Muscle of leg (tissue), 11 donors: Measurements from ENCODE around the gene PHF20. TPM values are rescaled to one million over a fixed set of nuclear protein-coding genes. Genes with fewer than 3 reads are reported as not detected.
"Not testable (repeated sequence)": the region's sequence is repeated elsewhere in the genome, so short reads cannot be mapped to it uniquely, and the experiment has no call there.

ENCODE experiments used
- DNase-seq: peaks from one replicate; pipeline ENCODE4 v3.0.0; 2013
- H3K27ac ChIP-seq: one replicate; pipeline ENCODE4 v1.5.1; 2013; ENCODE audit warnings: mild to moderate bottlenecking, low read length, control low read depth
- H3K27me3 ChIP-seq: one replicate; pipeline ENCODE4 v1.6.1; 2013; ENCODE audit warnings: low read length; ENCODE audit not compliant: control insufficient read depth, insufficient read depth
- H3K36me3 ChIP-seq: one replicate; pipeline ENCODE4 v1.6.1; 2013; ENCODE audit warnings: low read length; ENCODE audit not compliant: control insufficient read depth, insufficient read depth
- H3K4me1 ChIP-seq: one replicate; pipeline ENCODE4 v1.6.1; 2013; ENCODE audit warnings: low read length; ENCODE audit not compliant: control insufficient read depth, insufficient read depth
- H3K4me3 ChIP-seq: one replicate; pipeline ENCODE4 v1.5.1; 2013; ENCODE audit warnings: low read length, control low read depth
- H3K9me3 ChIP-seq: replicated peaks from 2 replicates; pipeline ENCODE4 v1.6.1; 2013; ENCODE audit warnings: low read depth, low read length; ENCODE audit not compliant: control insufficient read depth
- WGBS: methylation state at CpG from one replicate; pipeline ENCODE4 v1.1.5; 2013; ENCODE audit warnings: missing lambda C conversion rate; ENCODE audit not compliant: insufficient coverage; 5-methylcytosine and 5-hydroxymethylcytosine counted together
- polyA plus RNA-seq, 8 donors: library from polyadenylated mRNA; unstranded; fragments of 120-200 nt; gene quantifications; one replicate each; pipeline versions ENCODE4 v1.2.1 to v1.2.3, GENCODE V29; 2013; ENCODE audit warnings: inconsistent platforms in 1 of 8, low replicate concordance in 1 of 8; ENCODE audit not compliant: insufficient read length in 8 of 8, insufficient read depth in 1 of 8
- total RNA-seq: library from RNA; stranded (reverse); fragments of 120-200 nt; gene quantifications from one replicate; pipeline ENCODE4 v1.2.4, GENCODE V29; 2013

PHF20 gene
- total and polyA plus RNA-seq, 9 donors, result 24.1 to 35.0 (median 28.5) TPM

DNA sequence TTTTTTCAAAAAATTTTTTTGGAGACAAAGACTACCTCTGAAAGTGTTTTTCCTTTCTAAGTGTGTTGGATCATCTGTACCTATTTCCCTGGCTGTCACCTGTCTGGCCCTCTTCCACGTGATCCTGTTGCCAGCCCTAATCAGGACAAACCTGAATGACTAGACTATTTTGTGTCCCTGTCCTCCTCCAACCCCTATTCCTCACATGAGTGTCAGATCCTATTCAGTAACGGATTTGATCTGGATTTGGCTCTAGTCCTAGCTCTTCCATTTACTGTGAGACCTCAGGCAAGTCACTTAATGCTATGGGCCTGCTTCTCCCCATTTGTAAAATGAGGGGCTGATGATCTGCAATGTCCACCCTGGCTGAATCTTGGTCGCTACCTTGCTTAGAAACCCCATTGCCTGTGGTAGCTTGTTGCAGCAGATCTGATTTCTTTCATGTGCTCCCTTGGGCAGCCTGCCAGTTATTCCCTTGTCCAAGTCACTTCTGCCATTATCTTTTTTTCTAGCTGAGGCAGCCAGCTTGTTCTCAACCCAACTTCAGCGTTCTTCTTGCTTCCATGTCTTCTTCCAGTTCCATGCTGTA is 4.8 kb downstream of the PHF20 start:
- Histone ChIP-seq H3K27ac (peak overlapping the region; percentile 60), H3K9me3 (no peaks in the 10 kb centered on the region), H3K27me3 (no peaks in the 10 kb centered on the region), H3K4me1 (peaks cover 32% of the 10 kb centered on the region), H3K4me3 (no peak overlapping the region), H3K36me3 (peaks cover 16% of the 10 kb centered on the region)
- peak; percentile 69 for DNase-seq
- WGBS, result 66% methylated on average over 4 of the region's 4 CpGs

DNA sequence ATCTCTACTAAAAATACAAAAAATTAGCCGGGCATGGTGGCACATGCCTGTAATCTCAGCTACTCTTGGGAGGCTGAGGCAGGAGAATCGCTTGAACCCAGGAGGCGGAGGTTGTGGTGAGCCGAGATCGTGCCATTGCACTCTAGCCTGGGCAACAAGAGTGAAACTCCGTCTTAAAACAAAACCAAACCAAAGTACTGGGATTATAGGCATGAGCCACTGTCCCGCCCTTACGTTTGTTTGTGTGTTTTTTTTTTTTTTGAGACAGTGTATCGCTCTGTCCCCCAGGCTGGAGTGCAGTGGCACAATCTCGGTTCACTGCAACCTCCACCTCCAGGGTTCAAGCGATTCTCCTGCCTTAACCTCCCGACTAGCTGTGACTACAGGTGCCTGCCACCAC is 12.0 kb downstream of the PHF20 start:
- not testable (repeated sequence) for H3K27ac ChIP-seq, DNase-seq, H3K4me1 ChIP-seq, H3K4me3 ChIP-seq, H3K27me3 ChIP-seq, H3K9me3 ChIP-seq
- 97% methylated on average over 4 of the region's 12 CpGs for WGBS
- H3K36me3 ChIP-seq, result peaks cover 18% of the 10 kb centered on the region

DNA sequence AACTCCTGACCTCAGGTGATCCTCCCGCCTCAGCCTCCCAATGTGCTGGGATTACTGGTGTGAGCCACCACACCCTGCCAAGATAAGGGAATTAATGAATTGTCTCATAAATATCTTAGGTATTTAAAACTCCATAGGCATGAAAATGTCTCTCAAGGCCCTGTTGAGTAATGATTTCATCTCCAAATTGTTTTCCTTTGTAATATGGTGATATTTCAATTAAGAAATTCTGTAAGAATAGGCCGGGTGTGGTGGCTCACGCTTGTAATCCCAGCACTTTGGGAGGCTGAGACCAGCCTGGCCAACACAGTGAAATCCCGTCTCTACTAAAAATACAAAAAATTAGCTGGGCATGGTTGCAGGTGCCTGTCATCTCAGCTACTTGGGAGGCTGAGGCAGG is 13.7 kb downstream of the PHF20 start:
- H3K9me3 ChIP-seq, H3K4me3 ChIP-seq, DNase-seq, H3K4me1 ChIP-seq, H3K27me3 ChIP-seq, H3K27ac ChIP-seq: not testable (repeated sequence)
- peaks cover 13% of the 10 kb centered on the region for H3K36me3 ChIP-seq
- 100% methylated on average over 1 of the region's 4 CpGs for WGBS

DNA sequence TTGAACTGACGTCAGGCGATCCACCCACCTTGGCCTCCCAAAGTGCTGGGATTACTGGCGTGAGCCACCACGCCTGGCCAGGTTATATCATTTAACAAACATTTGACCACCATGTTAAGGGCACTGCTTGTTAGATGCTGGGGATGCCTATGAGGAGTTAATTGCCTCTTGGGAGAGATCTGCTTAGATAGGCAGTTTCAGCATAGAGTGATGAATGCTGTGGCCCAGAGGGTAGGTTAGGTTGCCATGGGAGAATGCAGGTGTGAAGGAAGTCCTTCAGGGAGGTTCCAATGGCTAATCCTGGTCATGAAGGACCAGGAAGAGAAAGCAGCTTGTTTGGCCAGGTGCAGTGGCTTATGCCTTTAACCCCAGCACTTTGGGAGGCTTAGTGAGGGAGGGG is 17.0 kb downstream of the PHF20 start:
- Histone ChIP-seq H3K36me3 (peaks cover 10% of the 10 kb centered on the region), H3K9me3 (no peaks in the 10 kb centered on the region), H3K4me3 (no peak overlapping the region), H3K4me1 (no peaks in the 10 kb centered on the region), H3K27ac (no peak overlapping the region), H3K27me3 (no peaks in the 10 kb centered on the region)
- 100% methylated on average over 2 of the region's 4 CpGs for WGBS
- DNase-seq, result no peak

DNA sequence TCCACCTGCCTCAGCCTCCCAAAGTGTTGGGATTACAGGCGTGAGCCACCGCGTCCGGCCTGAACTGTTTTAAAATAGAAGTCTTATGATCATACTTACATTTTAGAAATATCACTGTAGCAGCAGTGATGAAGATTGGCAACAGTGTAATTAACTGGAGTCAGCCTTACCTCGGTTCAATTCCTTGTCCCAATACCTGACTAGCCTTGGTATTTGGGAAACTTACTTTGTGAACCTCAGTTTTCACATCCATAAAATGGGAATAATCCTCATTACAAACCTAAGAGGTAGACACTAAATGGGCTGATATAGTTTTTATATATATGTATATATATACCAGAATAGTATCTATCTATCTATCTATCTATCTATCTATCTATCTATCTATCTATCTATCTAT is 19.3 kb downstream of the PHF20 start:
- H3K36me3 ChIP-seq, result peaks cover 8% of the 10 kb centered on the region
- DNase-seq, result no peak
- H3K4me3 ChIP-seq, result no peak overlapping the region
- no peaks in the 10 kb centered on the region for H3K9me3 ChIP-seq
- H3K27me3 ChIP-seq, result no peaks in the 10 kb centered on the region
- H3K27ac ChIP-seq, result no peak overlapping the region
- WGBS, result no CpG with 5 or more reads among the region's 5 CpGs
- H3K4me1 ChIP-seq, result no peaks in the 10 kb centered on the region

DNA sequence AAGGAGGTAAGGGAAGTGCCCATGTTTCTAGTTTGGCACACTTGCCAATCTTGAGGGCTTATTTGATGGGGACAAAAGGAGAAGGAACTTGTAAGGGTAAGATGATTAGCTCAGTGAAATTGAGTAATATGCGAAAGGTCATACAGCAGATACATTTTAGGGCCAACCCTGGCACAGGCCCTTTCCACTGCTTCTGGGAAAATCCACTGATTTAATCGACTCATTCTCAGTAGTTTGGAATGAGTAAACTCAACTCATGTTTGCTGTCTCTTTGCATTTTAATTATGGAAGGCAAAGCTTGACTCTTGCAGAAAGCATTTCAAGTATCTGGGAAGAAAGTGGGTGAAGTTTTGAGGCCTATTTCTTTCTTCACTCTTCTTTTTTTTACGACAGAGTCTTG is 20.0 kb downstream of the PHF20 start:
- Histone ChIP-seq H3K27ac (no peak overlapping the region), H3K9me3 (no peaks in the 10 kb centered on the region), H3K4me1 (no peaks in the 10 kb centered on the region), H3K27me3 (no peaks in the 10 kb centered on the region), H3K36me3 (peaks cover 8% of the 10 kb centered on the region), H3K4me3 (no peak overlapping the region)
- no peak for DNase-seq
- WGBS, result 90% methylated on average over 2 of the region's 3 CpGs

DNA sequence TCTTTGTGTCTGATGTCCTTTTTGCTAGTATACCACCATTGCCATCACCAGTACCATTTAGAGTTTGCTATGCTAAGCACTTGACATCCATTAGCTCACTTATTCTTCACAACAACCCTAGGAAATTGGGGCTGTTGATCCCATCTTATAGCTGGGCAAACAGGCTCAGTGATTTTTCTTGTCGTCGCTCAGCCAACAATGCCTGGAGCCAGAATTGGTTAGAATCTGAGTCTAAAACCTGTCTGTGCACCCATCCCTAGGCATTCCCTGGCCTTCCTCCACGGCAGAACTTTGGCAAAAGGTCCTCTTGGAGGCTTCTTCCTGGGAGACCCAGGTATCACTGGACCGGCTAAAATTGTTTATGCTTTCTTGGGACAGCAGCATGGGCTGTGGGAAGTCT is 20.9 kb downstream of the PHF20 start:
- H3K27me3 ChIP-seq, result no peaks in the 10 kb centered on the region
- WGBS, result 91% methylated on average over 4 of the region's 4 CpGs
- H3K9me3 ChIP-seq, result no peaks in the 10 kb centered on the region
- H3K36me3 ChIP-seq, result peaks cover 8% of the 10 kb centered on the region
- no peak overlapping the region for H3K27ac ChIP-seq
- no peak for DNase-seq
- H3K4me3 ChIP-seq, result no peak overlapping the region
- no peaks in the 10 kb centered on the region for H3K4me1 ChIP-seq

DNA sequence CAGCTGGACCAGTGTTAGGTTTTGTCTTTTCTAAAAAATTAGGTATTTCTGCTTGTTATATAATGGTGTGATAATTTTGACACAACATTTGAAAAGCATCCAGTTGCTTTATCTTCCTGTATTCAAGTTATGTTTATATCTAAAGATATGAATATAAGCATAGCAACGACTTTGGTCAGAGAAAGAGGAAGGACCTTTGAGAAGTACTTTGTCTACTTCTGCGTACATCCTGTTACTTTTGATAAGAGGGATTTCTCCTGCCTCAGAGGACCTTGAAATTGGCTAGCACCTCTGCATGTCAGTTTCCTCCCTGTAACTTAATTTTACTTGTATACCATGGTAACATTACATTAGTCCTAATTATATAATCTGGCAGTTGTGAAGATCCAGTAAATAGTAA is 24.8 kb downstream of the PHF20 start:
- Histone ChIP-seq H3K27ac (no peak overlapping the region), H3K4me3 (no peak overlapping the region), H3K9me3 (no peaks in the 10 kb centered on the region), H3K4me1 (no peaks in the 10 kb centered on the region), H3K36me3 (peaks cover 15% of the 10 kb centered on the region), H3K27me3 (no peaks in the 10 kb centered on the region)
- DNase-seq, result no peak
- WGBS, result no CpG with 5 or more reads among the region's 2 CpGs

DNA sequence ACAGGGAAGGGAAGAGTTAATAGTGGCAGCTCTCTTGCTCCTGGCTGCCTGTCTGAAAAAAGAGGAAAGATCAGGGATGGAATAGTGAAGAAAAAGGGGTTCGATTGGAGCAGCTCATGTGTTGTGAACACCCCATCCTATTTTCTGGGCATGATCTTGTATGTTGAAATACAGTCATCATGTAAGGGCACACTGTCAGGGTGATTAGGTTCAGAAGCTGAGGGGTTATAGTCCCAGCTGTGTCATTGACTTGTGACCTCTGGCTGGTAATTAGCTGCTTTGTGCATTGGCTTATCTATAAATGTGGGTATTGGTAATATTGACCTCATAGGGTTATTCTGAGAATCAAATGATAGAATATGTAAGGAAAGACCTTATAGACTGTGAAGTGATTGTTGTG is 30.1 kb downstream of the PHF20 start:
- WGBS, result 80% methylated on average over 1 of the region's 1 CpG
- Histone ChIP-seq H3K27me3 (no peaks in the 10 kb centered on the region), H3K36me3 (peaks cover 20% of the 10 kb centered on the region), H3K4me1 (no peaks in the 10 kb centered on the region), H3K4me3 (no peak overlapping the region), H3K9me3 (no peaks in the 10 kb centered on the region), H3K27ac (no peak overlapping the region)
- no peak for DNase-seq

DNA sequence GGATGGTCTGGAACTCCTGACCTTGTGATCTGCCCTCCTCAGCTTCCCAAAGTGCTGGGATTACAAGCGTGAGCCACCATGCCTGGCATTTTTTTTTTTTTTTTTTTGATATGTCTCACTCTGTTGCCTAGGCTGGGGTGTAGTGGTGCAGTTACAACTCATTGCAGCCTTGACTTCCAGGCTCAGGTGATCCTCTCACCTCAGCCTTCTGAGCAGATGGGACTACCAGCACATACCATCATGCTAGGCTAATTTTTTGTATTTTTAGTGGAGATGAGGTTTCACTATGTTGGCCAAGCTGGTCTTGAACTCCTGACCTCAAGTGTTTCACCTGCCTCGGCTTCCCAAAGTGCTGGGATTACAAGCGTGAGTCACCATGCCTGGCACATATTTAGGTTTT is 34.3 kb downstream of the PHF20 start:
- WGBS, result no CpG with 5 or more reads among the region's 3 CpGs
- Histone ChIP-seq H3K4me1 (no peaks in the 10 kb centered on the region), H3K9me3 (no peaks in the 10 kb centered on the region), H3K36me3 (peaks cover 19% of the 10 kb centered on the region), H3K4me3 (no peak overlapping the region), H3K27ac (no peak overlapping the region), H3K27me3 (no peaks in the 10 kb centered on the region)
- DNase-seq, result no peak

DNA sequence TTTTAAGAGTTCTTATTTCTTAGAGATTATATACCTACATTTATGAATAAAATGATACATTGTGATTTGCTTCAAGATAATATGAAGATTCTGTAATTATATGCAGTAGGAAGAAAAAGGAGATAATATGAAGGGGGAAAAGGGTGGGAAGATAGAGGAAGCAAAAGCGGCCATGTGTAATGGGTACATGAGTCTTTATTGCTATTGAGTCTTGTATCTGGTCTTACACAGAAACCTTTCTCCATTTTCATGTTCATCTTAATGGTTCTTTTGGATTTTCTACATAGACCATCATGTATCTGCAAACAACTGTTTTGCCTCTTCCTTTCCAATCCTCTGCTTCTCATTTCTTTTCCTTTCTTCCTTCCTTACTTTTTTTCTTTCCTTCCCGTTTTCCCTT is 36.1 kb downstream of the PHF20 start:
- H3K27me3 ChIP-seq, result no peaks in the 10 kb centered on the region
- H3K36me3 ChIP-seq, result peaks cover 10% of the 10 kb centered on the region
- H3K4me3 ChIP-seq, result no peak overlapping the region
- no peak overlapping the region for H3K27ac ChIP-seq
- no peaks in the 10 kb centered on the region for H3K9me3 ChIP-seq
- no CpG with 5 or more reads among the region's 2 CpGs for WGBS
- no peaks in the 10 kb centered on the region for H3K4me1 ChIP-seq
- no peak for DNase-seq
